ENCODE measurements around the gene DIRAS1. TPM values are rescaled to one million over a fixed set of nuclear protein-coding genes. Genes with fewer than 3 reads are reported as not detected.
A peak's percentile ranks its signal among the peaks of the same experiment; 100 is the strongest.

Gene DIRAS1
- total RNA-seq, 1 donor from 2014 or later, result 47.1 TPM

- no peak for DNase-seq
- no peaks in the 10 kb centered on the region for H3K36me3 Mint-ChIP-seq (ENCODE audit: unreplicated experiment)
Observed at GRCh38 chr19:2726904-2727639, 5.9 kb upstream of the DIRAS1 start.

GRCh38 chr19:2726160-2726855 lies 5.1 kb upstream of the DIRAS1 start:
- peaks cover 6% of the 10 kb centered on the region for H3K4me1 Mint-ChIP-seq (ENCODE audit: low read depth, unreplicated experiment)
- H3K36me3 Mint-ChIP-seq (ENCODE audit: unreplicated experiment), result no peaks in the 10 kb centered on the region
- H3K4me3 Mint-ChIP-seq (ENCODE audit: unreplicated experiment), result no peak overlapping the region
- H3K9me3 Mint-ChIP-seq (ENCODE audit: unreplicated experiment), result peaks cover 7% of the 10 kb centered on the region
- no peak for DNase-seq
- peaks cover 5% of the 10 kb centered on the region for H3K27me3 Mint-ChIP-seq (ENCODE audit: unreplicated experiment)
- TF ChIP-seq CTCF (IDR thresholded peaks at IDR 0.05; ENCODE audit: partially characterized antibody, unreplicated experiment), result no peak
- H3K27ac Mint-ChIP-seq (ENCODE audit: unreplicated experiment), result no peak overlapping the region

More at GRCh38 chr19:2726904-2727639, 5.9 kb upstream of the DIRAS1 start:
- no peak for TF ChIP-seq CTCF (IDR thresholded peaks at IDR 0.05; ENCODE audit: partially characterized antibody, unreplicated experiment)
- no peak overlapping the region for H3K4me3 Mint-ChIP-seq (ENCODE audit: unreplicated experiment)
- H3K9me3 Mint-ChIP-seq (ENCODE audit: unreplicated experiment), result peaks cover 4% of the 10 kb centered on the region
- H3K27me3 Mint-ChIP-seq (ENCODE audit: unreplicated experiment), result peaks cover 3% of the 10 kb centered on the region
- H3K4me1 Mint-ChIP-seq (ENCODE audit: low read depth, unreplicated experiment), result peaks cover 6% of the 10 kb centered on the region
- H3K27ac Mint-ChIP-seq (ENCODE audit: unreplicated experiment), result no peak overlapping the region

GRCh38 chr19:2724148-2724557 lies 3.0 kb upstream of the DIRAS1 start:
- Mint-ChIP-seq H3K27ac (ENCODE audit: unreplicated experiment) (no peak overlapping the region), H3K4me1 (ENCODE audit: low read depth, unreplicated experiment) (peaks cover 6% of the 10 kb centered on the region), H3K36me3 (ENCODE audit: unreplicated experiment) (no peaks in the 10 kb centered on the region), H3K4me3 (ENCODE audit: unreplicated experiment) (peak overlapping the region; percentile 26), H3K9me3 (ENCODE audit: unreplicated experiment) (peaks cover 7% of the 10 kb centered on the region), H3K27me3 (ENCODE audit: unreplicated experiment) (peaks cover 6% of the 10 kb centered on the region)
- no peak for TF ChIP-seq CTCF (IDR thresholded peaks at IDR 0.05; ENCODE audit: partially characterized antibody, unreplicated experiment)
- no peak for DNase-seq

DNA sequence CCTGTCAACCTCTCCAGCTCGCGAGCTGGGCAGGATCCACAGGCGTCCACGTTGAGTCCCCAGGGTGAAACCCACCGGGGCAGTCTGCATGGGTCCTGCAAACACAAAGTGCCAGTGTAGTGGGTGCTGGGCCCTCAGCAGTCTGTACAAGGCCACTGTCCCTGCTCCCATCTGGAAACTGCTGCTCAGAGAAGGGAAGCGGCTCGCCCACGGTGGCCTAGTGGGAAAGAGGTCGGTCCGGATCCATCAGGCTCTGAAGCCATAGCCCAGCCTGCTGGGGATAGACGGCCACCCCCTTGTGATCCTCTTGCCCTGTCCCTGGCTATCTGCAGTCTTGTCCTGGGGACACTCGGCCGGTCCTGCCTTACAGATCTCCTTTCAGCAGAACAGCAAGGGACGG lies 2.6 kb upstream of the DIRAS1 start:
- H3K27ac Mint-ChIP-seq (ENCODE audit: unreplicated experiment), result no peak overlapping the region
- peaks cover 9% of the 10 kb centered on the region for H3K27me3 Mint-ChIP-seq (ENCODE audit: unreplicated experiment)
- H3K9me3 Mint-ChIP-seq (ENCODE audit: unreplicated experiment), result peaks cover 6% of the 10 kb centered on the region
- H3K4me3 Mint-ChIP-seq (ENCODE audit: unreplicated experiment), result no peak overlapping the region
- TF ChIP-seq CTCF (IDR thresholded peaks at IDR 0.05; ENCODE audit: partially characterized antibody, unreplicated experiment), result no peak
- DNase-seq, result no peak
- H3K36me3 Mint-ChIP-seq (ENCODE audit: unreplicated experiment), result no peaks in the 10 kb centered on the region
- H3K4me1 Mint-ChIP-seq (ENCODE audit: low read depth, unreplicated experiment), result peaks cover 6% of the 10 kb centered on the region

GRCh38 chr19:2723345-2723715 lies 2.2 kb upstream of the DIRAS1 start:
- Mint-ChIP-seq H3K4me1 (ENCODE audit: low read depth, unreplicated experiment) (peaks cover 6% of the 10 kb centered on the region), H3K9me3 (ENCODE audit: unreplicated experiment) (peaks cover 3% of the 10 kb centered on the region), H3K27ac (ENCODE audit: unreplicated experiment) (no peak overlapping the region), H3K4me3 (ENCODE audit: unreplicated experiment) (no peak overlapping the region), H3K27me3 (ENCODE audit: unreplicated experiment) (peaks cover 10% of the 10 kb centered on the region), H3K36me3 (ENCODE audit: unreplicated experiment) (no peaks in the 10 kb centered on the region)
- no peak for DNase-seq
- no peak for TF ChIP-seq CTCF (IDR thresholded peaks at IDR 0.05; ENCODE audit: partially characterized antibody, unreplicated experiment)
